HepG2 (cell line): ENCODE results near the gene ELP1. TPM values are rescaled to one million over a fixed set of nuclear protein-coding genes. Genes with fewer than 3 reads are reported as not detected.

ENCODE experiments used
- CEBPB ChIP-seq: IDR thresholded peaks from 2 replicates; pipeline ENCODE4 v1.6.1; 2011; ENCODE audit warnings: low read depth, low read length, improper control_type of control experiment, borderline replicate concordance
- FOXC1 ChIP-seq: sonication (generic); formaldehyde crosslinking; IDR thresholded peaks from 2 replicates; pipeline ENCODE4 v1.8.0; 2022; ENCODE audit warnings: mild to moderate bottlenecking, missing genetic modification reagents, borderline replicate concordance
- HES4 ChIP-seq: sonication (generic); formaldehyde crosslinking; IDR thresholded peaks from 2 replicates; pipeline ENCODE4 v1.9.0; 2021; ENCODE audit warnings: mild to moderate bottlenecking, missing genetic modification reagents, borderline replicate concordance
- KLF13 ChIP-seq: sonication (generic); formaldehyde crosslinking; IDR thresholded peaks from 2 replicates; pipeline ENCODE4 v1.4.0; 2020; ENCODE audit warnings: mild to moderate bottlenecking, missing genetic modification reagents
- MAFG ChIP-seq: sonication (generic); formaldehyde crosslinking; IDR thresholded peaks from 2 replicates; pipeline ENCODE4 v1.5.1; 2020; ENCODE audit warnings: mild to moderate bottlenecking, missing genetic modification reagents
- PHF20 ChIP-seq: sonication (generic); formaldehyde crosslinking; IDR thresholded peaks from 2 replicates; pipeline ENCODE4 v1.5.0; 2020; ENCODE audit warnings: mild to moderate bottlenecking, missing genetic modification reagents
- RBM22 ChIP-seq: fragments of 200-400 bp; formaldehyde crosslinking; optimal IDR thresholded peaks from 2 replicates; pipeline ENCODE3; 2017; ENCODE audit warnings: mild to moderate bottlenecking, low read length, moderate library complexity
- SAP130 ChIP-seq: IDR thresholded peaks from 2 replicates; pipeline ENCODE4 v1.6.1; 2016; ENCODE audit warnings: low read depth
- SUZ12 ChIP-seq: fragments of 150-350 bp; IDR thresholded peaks from 2 replicates; pipeline ENCODE4 v1.6.1; 2014; ENCODE audit warnings: low read depth, low read length
- TCF7 ChIP-seq: sonication (generic); IDR thresholded peaks from 2 replicates; pipeline ENCODE4 v1.6.1; 2016; ENCODE audit warnings: antibody characterized with exemption, low read depth
- ZBTB33 ChIP-seq: sonication (generic); formaldehyde crosslinking; IDR thresholded peaks from 2 replicates; pipeline ENCODE4 v1.4.0; 2020; ENCODE audit warnings: missing genetic modification reagents
- ZGPAT ChIP-seq: IDR thresholded peaks from 2 replicates; pipeline ENCODE4 v1.6.1; 2016; ENCODE audit warnings: mild to moderate bottlenecking
- ZNF430 ChIP-seq: sonication (generic); formaldehyde crosslinking; IDR thresholded peaks from 2 replicates; pipeline ENCODE4 v1.9.0; 2021; ENCODE audit warnings: mild to moderate bottlenecking, missing genetic modification reagents
- ZNF549 ChIP-seq: sonication (generic); formaldehyde crosslinking; IDR thresholded peaks from 2 replicates; pipeline ENCODE4 v1.5.0; 2020; ENCODE audit warnings: missing genetic modification reagents
- ZNF605 ChIP-seq: sonication (generic); formaldehyde crosslinking; IDR thresholded peaks from 2 replicates; pipeline ENCODE4 v1.8.0; 2022; ENCODE audit warnings: mild to moderate bottlenecking, missing genetic modification reagents
- ZNF646 ChIP-seq: sonication (generic); formaldehyde crosslinking; IDR thresholded peaks from 2 replicates; pipeline ENCODE4 v1.9.0; 2021; ENCODE audit warnings: mild to moderate bottlenecking, missing genetic modification reagents
- ZNF777 ChIP-seq: sonication (generic); formaldehyde crosslinking; IDR thresholded peaks from 2 replicates; pipeline ENCODE4 v1.4.0; 2020; ENCODE audit warnings: missing genetic modification reagents
- polyA plus RNA-seq, 8 experiments: library from polyadenylated mRNA; depleted of rRNA in 3 of 8; stranded (reverse) in 7 of 8; unstranded in 1 of 8; fragments of >200 nt; fragmentation: Illumina TruSeq in 4 of 8; extraction: Trizol in 4 of 8; gene quantifications; 2 replicates each; pipeline versions ENCODE4 v1.2.1 to v1.2.3, GENCODE V29; 2011 to 2016; ENCODE audit warnings: low read depth in 4 of 8, missing spikeins in 1 of 8, mixed read lengths in 1 of 8; ENCODE audit not compliant: insufficient read depth in 1 of 8
- total RNA-seq, 5 experiments: library from RNA; depleted of rRNA; stranded (reverse); fragments of >200 nt; fragmentation: Illumina TruSeq; extraction: Trizol; gene quantifications; 2 replicates each; pipeline ENCODE4 v1.2.3, GENCODE V29; 2016; ENCODE audit warnings: low read depth in 1 of 5

Gene ELP1
- total and polyA plus RNA-seq, 2 of the 13 experiments (the other 11 are each of a cell fraction or from before 2014, with no cell fraction given): 157 to 275 TPM

- TF ChIP-seq TCF7 (no peak), PHF20 (CRISPR knock-in tag) (peak; percentile 91), SUZ12 (no peak), HES4 (CRISPR knock-in tag) (0 out of 2 replicates have a peak, but pooled peaks have one; percentile 49), CEBPB (no peak), ZNF549 (no peak), ZBTB33 (CRISPR knock-in tag) (peak; percentile 47; the same call in 1 of the 2 replicates), RBM22 (no peak), ZNF646 (CRISPR knock-in tag) (no peak), MAFG (CRISPR knock-in tag) (0 out of 2 replicates have a peak, but pooled peaks have one; percentile 31), ZGPAT (CRISPR knock-in tag) (peak; percentile 83), ZNF777 (CRISPR knock-in tag) (peak; percentile 96), SAP130 (CRISPR knock-in tag) (peak; percentile 91), ZNF430 (CRISPR knock-in tag) (0 out of 2 replicates have a peak, but pooled peaks have one; percentile 27), ZNF605 (no peak), KLF13 (CRISPR knock-in tag) (no peak), FOXC1 (CRISPR knock-in tag) (no peak)
Measured at GRCh38 chr9:108933718-108934322, at the start of gene ELP1 (continued).
